ENCODE data around the gene USP32. TPM values are rescaled to one million over a fixed set of nuclear protein-coding genes. Genes with fewer than 3 reads are reported as not detected.
"Not testable (repeated sequence)": the region's sequence is repeated elsewhere in the genome, so short reads cannot be mapped to it uniquely, and the experiment has no call there.

Gene USP32
- total RNA-seq, 1 experiment from 2014 or later, result 62.9 TPM

DNA sequence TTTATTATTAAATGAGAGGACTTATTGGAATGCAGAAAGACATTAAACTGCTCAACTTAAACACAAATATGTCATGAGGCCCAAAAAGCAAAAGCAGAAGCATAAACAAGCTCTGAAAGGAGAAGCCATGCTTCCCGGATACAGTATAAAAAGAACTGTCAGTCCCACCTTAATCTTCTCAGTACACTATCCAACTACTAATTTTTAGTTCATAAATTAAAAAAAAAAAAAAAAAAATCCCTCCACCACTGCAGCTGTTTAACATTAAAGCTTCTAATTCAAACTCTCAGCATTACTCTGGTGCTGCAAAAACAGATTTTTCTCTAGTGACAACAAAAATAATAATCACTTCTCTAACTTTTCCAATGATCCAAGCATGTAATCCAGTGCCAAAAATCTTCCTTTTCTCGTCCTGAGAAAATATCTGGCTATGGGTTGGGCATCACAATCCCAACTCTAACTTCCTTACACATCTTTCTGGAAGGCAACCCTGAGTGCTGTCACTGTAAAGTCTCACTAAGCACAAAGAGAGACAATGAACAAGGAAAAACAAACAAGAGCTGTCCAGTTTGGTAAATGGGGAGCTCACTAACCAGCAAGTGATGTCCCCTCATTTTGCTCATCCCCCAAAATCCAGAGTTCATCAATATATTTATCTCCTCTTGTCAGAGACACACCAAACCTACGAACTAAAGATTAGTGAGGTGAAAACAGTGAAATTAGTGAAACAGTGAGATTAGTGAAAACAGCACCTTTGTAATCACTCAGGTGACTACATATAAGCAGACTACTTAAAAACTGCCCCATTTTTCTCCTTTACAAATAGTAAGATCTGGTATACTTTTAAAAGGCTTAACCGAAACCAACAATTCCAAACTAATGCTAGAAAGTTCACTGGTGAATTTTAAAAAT lies 5.5 kb downstream of the USP32 start:
- intact Hi-C loops (cut with micrococcal nuclease), result no loop called here
- Mint-ChIP-seq H3K4me3 (ENCODE audit: unreplicated experiment) (no peak overlapping the region), H3K27ac (ENCODE audit: low read depth, unreplicated experiment) (peak overlapping the region; percentile 7), H3K9me3 (ENCODE audit: unreplicated experiment) (no peaks in the 10 kb centered on the region), H3K27me3 (ENCODE audit: insufficient read depth, unreplicated experiment) (no peaks in the 10 kb centered on the region), H3K36me3 (ENCODE audit: insufficient read depth, unreplicated experiment) (no peaks in the 10 kb centered on the region), H3K4me1 (ENCODE audit: insufficient read depth, unreplicated experiment) (peaks cover 50% of the 10 kb centered on the region)
- CTCF ChIA-PET, result interaction anchor here (0.7 to 0.8 kb wide), 2 partner anchors 16 to 155 kb away, joined by 3 to 5 read pairs; no protein-coding TSS in a partner anchor
- no TSS peak for BruUV-seq (replicated peaks)
- TF ChIP-seq, protein P1, sequence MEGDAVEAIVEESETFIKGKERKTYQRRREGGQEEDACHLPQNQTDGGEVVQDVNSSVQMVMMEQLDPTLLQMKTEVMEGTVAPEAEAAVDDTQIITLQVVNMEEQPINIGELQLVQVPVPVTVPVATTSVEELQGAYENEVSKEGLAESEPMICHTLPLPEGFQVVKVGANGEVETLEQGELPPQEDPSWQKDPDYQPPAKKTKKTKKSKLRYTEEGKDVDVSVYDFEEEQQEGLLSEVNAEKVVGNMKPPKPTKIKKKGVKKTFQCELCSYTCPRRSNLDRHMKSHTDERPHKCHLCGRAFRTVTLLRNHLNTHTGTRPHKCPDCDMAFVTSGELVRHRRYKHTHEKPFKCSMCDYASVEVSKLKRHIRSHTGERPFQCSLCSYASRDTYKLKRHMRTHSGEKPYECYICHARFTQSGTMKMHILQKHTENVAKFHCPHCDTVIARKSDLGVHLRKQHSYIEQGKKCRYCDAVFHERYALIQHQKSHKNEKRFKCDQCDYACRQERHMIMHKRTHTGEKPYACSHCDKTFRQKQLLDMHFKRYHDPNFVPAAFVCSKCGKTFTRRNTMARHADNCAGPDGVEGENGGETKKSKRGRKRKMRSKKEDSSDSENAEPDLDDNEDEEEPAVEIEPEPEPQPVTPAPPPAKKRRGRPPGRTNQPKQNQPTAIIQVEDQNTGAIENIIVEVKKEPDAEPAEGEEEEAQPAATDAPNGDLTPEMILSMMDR (IDR thresholded peaks at IDR 0.05; ENCODE audit: unreplicated experiment), result no peak
- DNase-seq (ENCODE audit: unreplicated experiment), result no peak
- POLR2A ChIA-PET, result interaction anchor here (0.6 to 11.5 kb wide), 4 partner anchors 13 to 177 kb away, joined by 3 to 163 read pairs (median 78); no protein-coding TSS in a partner anchor

DNA sequence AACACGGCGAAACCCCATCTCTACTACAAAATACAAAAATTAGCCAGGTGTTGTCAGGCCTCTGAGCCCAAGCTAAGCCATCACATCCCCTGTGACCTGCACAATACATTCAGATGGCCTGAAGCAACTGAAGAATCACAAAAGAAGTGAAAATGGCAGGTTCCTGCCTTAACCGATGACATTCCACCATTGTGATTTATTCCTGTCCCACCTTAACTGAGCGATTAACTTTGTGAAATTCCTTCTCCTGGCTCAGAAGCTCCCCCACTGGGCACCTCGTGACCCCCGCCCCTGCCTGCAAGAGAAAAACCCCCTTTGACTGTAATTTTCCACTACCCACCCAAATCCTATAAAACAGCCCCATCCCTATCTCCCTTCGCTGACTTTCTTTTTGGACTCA lies 7.0 kb downstream of the USP32 start:
- DNase-seq (ENCODE audit: unreplicated experiment); intact Hi-C loops (cut with micrococcal nuclease); BruUV-seq (replicated peaks); H3K27me3 Mint-ChIP-seq (ENCODE audit: insufficient read depth, unreplicated experiment); H3K9me3 Mint-ChIP-seq (ENCODE audit: unreplicated experiment); H3K36me3 Mint-ChIP-seq (ENCODE audit: insufficient read depth, unreplicated experiment); H3K4me3 Mint-ChIP-seq (ENCODE audit: unreplicated experiment): not testable (repeated sequence)
- ChIA-PET CTCF (interaction anchor here (0.6 kb wide), 1 partner anchor 12 kb away, joined by 3 read pairs; no protein-coding TSS in a partner anchor), POLR2A (interaction anchor here (11.5 kb wide), 1 partner anchor 11 kb away, joined by 152 read pairs; no protein-coding TSS in a partner anchor)
- Mint-ChIP-seq H3K27ac (ENCODE audit: low read depth, unreplicated experiment) (peak overlapping the region; percentile 27), H3K4me1 (ENCODE audit: insufficient read depth, unreplicated experiment) (peaks cover 40% of the 10 kb centered on the region)

DNA sequence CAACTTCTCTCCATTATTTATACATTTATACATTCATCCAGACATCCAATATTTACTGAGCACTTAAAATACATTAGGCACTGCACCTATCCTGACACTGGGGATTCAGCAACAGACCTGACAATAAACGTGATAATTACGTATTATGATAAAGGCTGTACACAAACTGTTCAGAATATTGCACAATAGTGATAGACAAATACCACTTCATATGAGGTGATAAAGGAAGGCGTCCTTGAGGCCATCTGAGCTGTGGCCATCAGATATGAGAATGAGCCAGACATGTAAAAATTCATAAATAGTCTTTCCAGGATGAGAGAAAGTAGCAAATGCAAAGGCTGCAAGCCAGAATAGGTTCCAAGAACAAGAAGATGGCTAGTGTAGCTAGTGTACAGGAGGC lies 8.6 kb downstream of the USP32 start:
- no peak overlapping the region for H3K27ac Mint-ChIP-seq (ENCODE audit: low read depth, unreplicated experiment)
- no peak overlapping the region for H3K4me3 Mint-ChIP-seq (ENCODE audit: unreplicated experiment)
- intact Hi-C loops (cut with micrococcal nuclease), result no loop called here
- no peaks in the 10 kb centered on the region for H3K9me3 Mint-ChIP-seq (ENCODE audit: unreplicated experiment)
- TF ChIP-seq, protein P1 (IDR thresholded peaks at IDR 0.05; ENCODE audit: unreplicated experiment), result no peak
- H3K4me1 Mint-ChIP-seq (ENCODE audit: insufficient read depth, unreplicated experiment), result peaks cover 34% of the 10 kb centered on the region
- ChIA-PET CTCF (interaction anchor here (0.7 to 1.7 kb wide), 4 partner anchors 9 to 53 kb away, joined by 3 to 5 read pairs (median 3); partner anchors contain the start of gene USP32), POLR2A (interaction anchor here (1.0 to 11.5 kb wide), 3 partner anchors 8 to 27 kb away, joined by 5 to 152 read pairs (median 6); partner anchors contain the start of gene USP32)
- no peaks in the 10 kb centered on the region for H3K27me3 Mint-ChIP-seq (ENCODE audit: insufficient read depth, unreplicated experiment)
- no TSS peak for BruUV-seq (replicated peaks)
- no peak for DNase-seq (ENCODE audit: unreplicated experiment)
- H3K36me3 Mint-ChIP-seq (ENCODE audit: insufficient read depth, unreplicated experiment), result no peaks in the 10 kb centered on the region

DNA sequence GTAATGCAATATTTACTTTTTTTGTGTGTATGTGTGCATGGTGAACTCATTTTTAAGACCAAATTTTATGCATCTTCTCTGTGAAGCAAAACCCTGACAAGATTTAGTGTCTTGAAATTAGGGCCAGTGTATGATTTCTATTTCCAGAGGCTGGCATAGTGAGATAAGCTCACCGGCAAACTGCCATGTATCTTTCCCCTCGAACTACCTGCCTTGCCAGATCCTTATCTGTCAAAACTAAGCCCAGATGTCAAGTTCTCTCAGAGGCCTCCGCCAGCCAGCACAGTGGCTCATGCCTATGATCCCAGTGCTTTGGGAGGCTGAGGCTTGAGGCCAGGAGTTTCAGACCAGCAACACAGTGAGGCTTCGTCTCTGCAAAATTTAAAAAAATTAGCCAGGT lies 10.0 kb downstream of the USP32 start:
- BruUV-seq (replicated peaks), result no TSS peak
- Mint-ChIP-seq H3K9me3 (ENCODE audit: unreplicated experiment) (no peaks in the 10 kb centered on the region), H3K4me3 (ENCODE audit: unreplicated experiment) (no peak overlapping the region), H3K27me3 (ENCODE audit: insufficient read depth, unreplicated experiment) (no peaks in the 10 kb centered on the region), H3K4me1 (ENCODE audit: insufficient read depth, unreplicated experiment) (peaks cover 29% of the 10 kb centered on the region), H3K27ac (ENCODE audit: low read depth, unreplicated experiment) (no peak overlapping the region), H3K36me3 (ENCODE audit: insufficient read depth, unreplicated experiment) (peaks cover 7% of the 10 kb centered on the region)
- POLR2A ChIA-PET, result interaction anchor here (1.0 to 11.5 kb wide), 3 partner anchors 8 to 26 kb away, joined by 4 to 152 read pairs (median 5); no protein-coding TSS in a partner anchor
- CTCF ChIA-PET, result interaction anchor here (0.6 to 1.5 kb wide), 2 partner anchors 24 to 151 kb away, joined by 3 read pairs; no protein-coding TSS in a partner anchor
- no peak for DNase-seq (ENCODE audit: unreplicated experiment)
- TF ChIP-seq, protein P1 (IDR thresholded peaks at IDR 0.05; ENCODE audit: unreplicated experiment), result no peak
- intact Hi-C loops (cut with micrococcal nuclease), result no loop called here

DNA sequence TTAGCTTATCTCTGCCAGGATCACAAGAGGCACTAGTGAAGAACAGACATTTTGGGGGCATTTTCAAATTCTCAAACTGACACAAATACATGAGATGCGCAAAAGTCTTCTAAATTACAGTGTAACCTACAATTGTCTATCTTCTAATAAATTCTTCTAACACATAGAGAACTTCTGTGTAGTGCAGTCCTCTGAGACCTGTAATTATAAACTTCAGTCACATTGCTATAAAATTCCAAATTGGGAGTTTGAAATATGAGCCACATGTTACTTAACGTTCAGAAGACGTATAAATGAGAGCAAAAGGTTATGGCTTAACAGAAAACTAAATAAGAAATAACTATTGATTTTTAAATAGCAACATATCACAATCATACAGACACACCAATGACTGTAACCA lies 12.5 kb downstream of the USP32 start:
- H3K27me3 Mint-ChIP-seq (ENCODE audit: insufficient read depth, unreplicated experiment); intact Hi-C loops (cut with micrococcal nuclease); H3K9me3 Mint-ChIP-seq (ENCODE audit: unreplicated experiment); BruUV-seq (replicated peaks); H3K4me3 Mint-ChIP-seq (ENCODE audit: unreplicated experiment); H3K27ac Mint-ChIP-seq (ENCODE audit: low read depth, unreplicated experiment); CTCF ChIA-PET; DNase-seq (ENCODE audit: unreplicated experiment): not testable (repeated sequence)
- Mint-ChIP-seq H3K36me3 (ENCODE audit: insufficient read depth, unreplicated experiment) (peaks cover 21% of the 10 kb centered on the region), H3K4me1 (ENCODE audit: insufficient read depth, unreplicated experiment) (peaks cover 12% of the 10 kb centered on the region)
- POLR2A ChIA-PET, result interaction anchor here (0.9 to 1.4 kb wide), 2 partner anchors 10 to 12 kb away, joined by 3 to 5 read pairs; partner anchors contain the start of gene USP32

DNA sequence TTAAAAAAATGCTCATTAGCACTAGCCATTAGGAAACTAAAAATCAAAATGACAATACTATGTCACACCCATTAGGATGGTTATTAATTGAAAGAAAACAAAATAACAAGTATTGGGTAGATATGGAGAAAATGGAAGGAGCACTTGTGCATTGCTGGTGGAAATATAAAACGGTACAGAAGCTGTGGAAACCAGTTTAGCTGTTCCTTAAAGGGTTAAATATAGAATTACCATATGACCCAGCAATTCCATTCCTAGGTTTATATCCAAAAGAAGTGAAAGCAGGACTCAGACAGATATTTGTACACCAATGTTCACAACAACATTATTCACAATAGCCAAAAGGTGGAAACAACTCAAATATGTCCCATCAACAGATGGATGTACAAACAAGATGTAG lies 13.7 kb downstream of the USP32 start:
- H3K27ac Mint-ChIP-seq (ENCODE audit: low read depth, unreplicated experiment); intact Hi-C loops (cut with micrococcal nuclease); H3K27me3 Mint-ChIP-seq (ENCODE audit: insufficient read depth, unreplicated experiment); POLR2A ChIA-PET; DNase-seq (ENCODE audit: unreplicated experiment); BruUV-seq (replicated peaks); H3K4me3 Mint-ChIP-seq (ENCODE audit: unreplicated experiment); CTCF ChIA-PET; H3K9me3 Mint-ChIP-seq (ENCODE audit: unreplicated experiment); H3K4me1 Mint-ChIP-seq (ENCODE audit: insufficient read depth, unreplicated experiment): not testable (repeated sequence)
- H3K36me3 Mint-ChIP-seq (ENCODE audit: insufficient read depth, unreplicated experiment), result peaks cover 21% of the 10 kb centered on the region
